Endothelial cell (in vitro differentiated cells): ENCODE data around the gene CYP27B1. TPM values are rescaled to one million over a fixed set of nuclear protein-coding genes. Genes with fewer than 3 reads are reported as not detected.

Experiments used
- DNase-seq: peaks from one replicate; pipeline ENCODE4 v3.0.0; 2021; ENCODE audit warnings: low spot score
- H3K27ac Mint-ChIP-seq: one replicate; pipeline ENCODE4 v1.8.0; 2021; ENCODE audit warnings: mixed read lengths, inconsistent platforms; ENCODE audit not compliant: unreplicated experiment
- H3K27me3 Mint-ChIP-seq: one replicate; pipeline ENCODE4 v1.8.0; 2021; ENCODE audit warnings: mild to moderate bottlenecking, moderate library complexity, mixed read lengths, inconsistent platforms; ENCODE audit not compliant: unreplicated experiment
- H3K36me3 Mint-ChIP-seq: one replicate; pipeline ENCODE4 v1.8.0; 2021; ENCODE audit warnings: mild to moderate bottlenecking, low read depth, mixed read lengths, inconsistent platforms; ENCODE audit not compliant: unreplicated experiment
- H3K4me1 Mint-ChIP-seq: one replicate; pipeline ENCODE4 v1.8.0; 2021; ENCODE audit warnings: mild to moderate bottlenecking, mixed read lengths, inconsistent platforms; ENCODE audit not compliant: unreplicated experiment
- H3K4me3 Mint-ChIP-seq: one replicate; pipeline ENCODE4 v1.8.0; 2021; ENCODE audit warnings: mild to moderate bottlenecking, mixed read lengths, inconsistent platforms; ENCODE audit not compliant: unreplicated experiment
- H3K9me3 Mint-ChIP-seq: one replicate; pipeline ENCODE4 v1.8.0; 2021; ENCODE audit warnings: mixed read lengths, inconsistent platforms; ENCODE audit not compliant: unreplicated experiment
- CTCF ChIP-seq: fragments of 200-600 bp; sonication (generic); IDR thresholded peaks from one replicate; pipeline ENCODE4 v1.5.0; 2021; ENCODE audit warnings: antibody characterized with exemption; ENCODE audit not compliant: unreplicated experiment
- total RNA-seq: library from RNA; stranded (reverse); fragmentation: NEBNext Ultra II Directional; extraction: Animal tissue kit (Norgen Biotek cat#: 25700); gene quantifications from one replicate; pipeline ENCODE4 v1.2.1, GENCODE V29; 2021; ENCODE audit not compliant: unreplicated experiment

CYP27B1 gene
- total RNA-seq, 1 donor from 2014 or later: 1.4 TPM

DNA sequence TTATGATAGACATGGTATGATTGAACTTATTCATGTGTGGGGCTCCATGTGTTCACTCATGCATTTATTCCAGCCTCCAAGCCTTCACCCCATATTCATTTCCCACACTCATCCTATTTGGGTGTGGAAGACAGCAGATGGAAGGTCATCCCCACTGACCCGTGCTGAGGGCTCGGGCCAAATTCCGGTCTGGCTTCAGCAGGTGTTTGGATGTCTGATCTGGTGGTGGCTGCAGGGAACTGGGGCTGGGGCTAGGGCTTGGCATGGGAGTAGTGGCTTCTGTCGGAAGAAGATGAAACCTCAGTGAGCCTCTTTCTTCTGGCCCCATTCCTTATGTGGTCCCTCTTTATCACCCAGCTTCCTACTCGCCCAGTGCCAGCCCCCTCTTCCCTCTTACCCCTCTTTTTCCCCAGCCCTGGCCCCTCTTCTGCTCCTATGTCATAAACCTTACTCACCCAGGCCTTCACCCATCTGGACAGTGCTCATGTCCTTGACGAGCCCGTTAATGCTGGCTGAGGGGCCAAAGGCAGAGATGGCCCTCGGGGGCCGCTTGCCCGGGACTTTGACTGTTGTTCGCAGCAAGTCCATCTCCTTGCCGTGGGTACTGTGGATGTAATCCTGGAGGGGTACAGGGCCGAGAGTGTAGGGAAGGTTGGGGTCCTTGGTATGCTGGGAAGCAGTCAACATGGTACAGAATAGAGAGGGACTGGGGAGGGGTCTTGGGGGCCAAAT, 36.4 kb downstream of the CYP27B1 start:
- Mint-ChIP-seq H3K4me3 (no peak overlapping the region), H3K9me3 (peaks cover 5% of the 10 kb centered on the region), H3K4me1 (peaks cover 18% of the 10 kb centered on the region), H3K27ac (no peak overlapping the region), H3K36me3 (peaks cover 27% of the 10 kb centered on the region), H3K27me3 (peaks cover 36% of the 10 kb centered on the region)
- TF ChIP-seq CTCF: no peak
- DNase-seq: no peak

GRCh38 chr12:57729321-57729844, 37.5 kb downstream of the CYP27B1 start:
- H3K4me3 Mint-ChIP-seq: no peak overlapping the region
- no peak for DNase-seq
- peaks cover 5% of the 10 kb centered on the region for H3K9me3 Mint-ChIP-seq
- peaks cover 21% of the 10 kb centered on the region for H3K36me3 Mint-ChIP-seq
- H3K27me3 Mint-ChIP-seq: peaks cover 33% of the 10 kb centered on the region
- TF ChIP-seq CTCF: no peak
- H3K27ac Mint-ChIP-seq: no peak overlapping the region
- H3K4me1 Mint-ChIP-seq: peaks cover 14% of the 10 kb centered on the region

DNA sequence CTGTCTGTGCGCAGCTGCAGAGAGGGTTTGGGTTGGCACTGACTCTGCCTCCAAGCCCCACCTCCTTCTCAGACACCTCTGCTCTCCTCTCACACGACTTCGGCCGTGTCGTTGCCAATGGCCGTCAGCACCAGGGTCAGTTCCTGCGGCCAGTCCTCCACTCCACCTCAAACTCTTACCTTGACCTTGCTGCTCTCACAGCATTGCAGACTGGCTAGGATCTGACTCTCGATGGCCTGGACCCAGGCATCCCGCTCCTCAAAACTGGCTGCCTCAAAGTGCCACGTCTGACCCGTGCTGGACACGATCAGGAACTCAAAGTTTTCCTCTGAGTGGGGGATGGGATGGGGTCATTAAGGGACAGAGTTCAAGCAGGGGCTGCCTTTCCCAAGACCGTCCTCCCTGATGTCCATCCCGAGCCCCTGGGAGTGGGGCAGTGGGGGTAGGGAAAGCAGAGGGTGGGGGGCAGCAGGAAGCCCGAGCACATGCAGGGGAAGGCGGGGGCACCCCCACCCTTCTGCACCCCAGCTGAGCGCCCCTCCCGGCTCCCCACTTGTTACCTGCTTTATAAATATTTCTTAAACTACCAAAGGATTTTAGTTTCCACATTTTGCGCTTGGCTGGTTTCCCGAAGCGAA, 39.0 kb downstream of the CYP27B1 start:
- Mint-ChIP-seq H3K27me3 (peaks cover 32% of the 10 kb centered on the region), H3K4me1 (peaks cover 12% of the 10 kb centered on the region), H3K27ac (peak overlapping the region; percentile 45), H3K4me3 (peak overlapping the region; percentile 77), H3K9me3 (peaks cover 5% of the 10 kb centered on the region), H3K36me3 (peaks cover 20% of the 10 kb centered on the region)
- TF ChIP-seq CTCF: no peak
- peak; percentile 36 for DNase-seq

GRCh38 chr12:57726884-57727757, 39.8 kb downstream of the CYP27B1 start:
- no peak overlapping the region for H3K27ac Mint-ChIP-seq
- peaks cover 17% of the 10 kb centered on the region for H3K36me3 Mint-ChIP-seq
- peaks cover 33% of the 10 kb centered on the region for H3K27me3 Mint-ChIP-seq
- peaks cover 5% of the 10 kb centered on the region for H3K9me3 Mint-ChIP-seq
- TF ChIP-seq CTCF: no peak
- H3K4me1 Mint-ChIP-seq: peaks cover 11% of the 10 kb centered on the region
- H3K4me3 Mint-ChIP-seq: no peak overlapping the region
- peak; percentile 43 for DNase-seq
